Dedifferentiated amniotic fluid mesenchymal stem cell (primary cell): ENCODE data around the gene MYH11.
"Not testable (repeated sequence)": the region's sequence is repeated elsewhere in the genome, so short reads cannot be mapped to it uniquely, and the experiment has no call there.

Experiments
- DNase-seq: peaks from one replicate; pipeline ENCODE4 v3.0.0-alpha.2; 2016; ENCODE audit errors: extremely low spot score

Gene MYH11

GRCh38 chr16:15810411-15810810, 46.4 kb downstream of the MYH11 start:
- DNase-seq = no peak

GRCh38 chr16:15809297-15809696, 47.5 kb downstream of the MYH11 start:
- not testable (repeated sequence) for DNase-seq

- DNase-seq = no peak
Observed at GRCh38 chr16:15808071-15808470, 48.8 kb downstream of the MYH11 start.

- DNase-seq = no peak
Observed at GRCh38 chr16:15807603-15808009, 49.2 kb downstream of the MYH11 start.

GRCh38 chr16:15803618-15804017, 53.2 kb downstream of the MYH11 start:
- DNase-seq = no peak

GRCh38 chr16:15799851-15800495, 56.9 kb downstream of the MYH11 start:
- DNase-seq = no peak

- no peak for DNase-seq
Observed at GRCh38 chr16:15798671-15799070, 58.2 kb downstream of the MYH11 start.

- DNase-seq = no peak
Observed at GRCh38 chr16:15796885-15797284, 59.9 kb downstream of the MYH11 start.

GRCh38 chr16:15795615-15796014, 61.2 kb downstream of the MYH11 start:
- no peak for DNase-seq

GRCh38 chr16:15792563-15792971, 64.3 kb downstream of the MYH11 start:
- no peak for DNase-seq

GRCh38 chr16:15790458-15790857, 66.4 kb downstream of the MYH11 start:
- DNase-seq = no peak

GRCh38 chr16:15789816-15790215, 67.0 kb downstream of the MYH11 start:
- not testable (repeated sequence) for DNase-seq

GRCh38 chr16:15788846-15789239, 68.0 kb downstream of the MYH11 start:
- no peak for DNase-seq

- DNase-seq = no peak
Observed at GRCh38 chr16:15786501-15786900, 70.3 kb downstream of the MYH11 start.

- no peak for DNase-seq
Observed at GRCh38 chr16:15785386-15786059, 71.3 kb downstream of the MYH11 start.

GRCh38 chr16:15783985-15784384, 72.8 kb downstream of the MYH11 start:
- no peak for DNase-seq

- no peak for DNase-seq
Observed at GRCh38 chr16:15782573-15783365, 74.1 kb downstream of the MYH11 start.

GRCh38 chr16:15781650-15782049, 75.2 kb downstream of the MYH11 start:
- no peak for DNase-seq

- DNase-seq = no peak
Observed at GRCh38 chr16:15780805-15781204, 76.0 kb downstream of the MYH11 start.

- DNase-seq = no peak
Observed at GRCh38 chr16:15779664-15780351, 77.0 kb downstream of the MYH11 start.

- DNase-seq = no peak
Observed at GRCh38 chr16:15778999-15779614, 77.7 kb downstream of the MYH11 start.
